DMS53 (cell line): ENCODE results near the gene MARS2.
"Not testable (repeated sequence)": the region's sequence is repeated elsewhere in the genome, so short reads cannot be mapped to it uniquely, and the experiment has no call there.

Experiments used
- DNase-seq: peaks from one replicate; lab custom pipeline; 2025; lab: John Stamatoyannopoulos, UW

Gene MARS2

GRCh38 chr2:197705121-197705911, at the start of gene MARS2:
MARS2 (plus strand) TSS chr2:197705369; CDS start chr2:197705406, 37 bp downstream.
- peak; percentile 97 for DNase-seq

- peak; percentile 43 for DNase-seq
These were observed 47.6 kb upstream of the MARS2 start for GRCh38 chr2:197657562-197657961.

GRCh38 chr2:197661626-197662025, 43.5 kb upstream of the MARS2 start:
- no peak for DNase-seq

GRCh38 chr2:197666277-197666676, 38.9 kb upstream of the MARS2 start:
- DNase-seq: peak; percentile 9

- no peak for DNase-seq
These were observed 36.9 kb upstream of the MARS2 start for GRCh38 chr2:197668296-197668695.

- no peak for DNase-seq
These were observed 36.1 kb upstream of the MARS2 start for GRCh38 chr2:197669077-197669476.

GRCh38 chr2:197672371-197672893, 32.7 kb upstream of the MARS2 start:
- peak; percentile 5 for DNase-seq

- DNase-seq: peak; percentile 15
These were observed 32.1 kb upstream of the MARS2 start for GRCh38 chr2:197673106-197673505.

- no peak for DNase-seq
These were observed 31.6 kb upstream of the MARS2 start for GRCh38 chr2:197673606-197674005.

GRCh38 chr2:197674060-197674459, 31.1 kb upstream of the MARS2 start:
- no peak for DNase-seq

- peak; percentile 17 for DNase-seq
These were observed 30.6 kb upstream of the MARS2 start for GRCh38 chr2:197674591-197674990.

- DNase-seq: no peak
These were observed 29.9 kb upstream of the MARS2 start, which contains the start of gene RFTN2 for GRCh38 chr2:197675246-197675645. RFTN2 (minus strand) TSS chr2:197675587; CDS start chr2:197675458, 129 bp downstream.

GRCh38 chr2:197675711-197676188, 29.4 kb upstream of the MARS2 start:
- no peak for DNase-seq

- no peak for DNase-seq
These were observed 28.1 kb upstream of the MARS2 start for GRCh38 chr2:197677056-197677455.

GRCh38 chr2:197677483-197677882, 27.7 kb upstream of the MARS2 start:
- DNase-seq: no peak

- not testable (repeated sequence) for DNase-seq
These were observed 10.0 kb upstream of the MARS2 start for GRCh38 chr2:197695206-197695605.

- DNase-seq: not testable (repeated sequence)
These were observed 9.2 kb upstream of the MARS2 start for GRCh38 chr2:197695971-197696370.

GRCh38 chr2:197696571-197696970, 8.6 kb upstream of the MARS2 start:
- DNase-seq: not testable (repeated sequence)

GRCh38 chr2:197699724-197700123, 5.4 kb upstream of the MARS2 start:
- not testable (repeated sequence) for DNase-seq

GRCh38 chr2:197700960-197701359, 4.2 kb upstream of the MARS2 start:
- no peak for DNase-seq

- no peak for DNase-seq
These were observed 592 bp upstream of the MARS2 start for GRCh38 chr2:197704434-197705120.

GRCh38 chr2:197705912-197706838, 1.0 kb downstream of the MARS2 start:
- DNase-seq: peak; percentile 47
